ENCODE measurements around the gene SHKBP1. TPM values are rescaled to one million over a fixed set of nuclear protein-coding genes. Genes with fewer than 3 reads are reported as not detected.

The SHKBP1 gene
- total RNA-seq, 1 experiment from 2014 or later: 92.9 TPM

- Histone ChIP-seq H3K23ac (ENCODE audit: insufficient read length, low read depth, low read length) (no peak overlapping the region), H2AFZ (ENCODE audit: low read length) (no peak overlapping the region), H2BK12ac (ENCODE audit: insufficient read length, low read depth, low read length) (no peak overlapping the region), H3T11ph (ENCODE audit: low read length) (no peak overlapping the region), H3K14ac (ENCODE audit: insufficient read depth, low read length) (no peak overlapping the region), H2BK5ac (ENCODE audit: insufficient read length, low read length) (no peak overlapping the region), H3K4ac (ENCODE audit: low read depth, low read length) (no peak overlapping the region), H4K91ac (ENCODE audit: insufficient read length, low read depth, low read length) (no peak overlapping the region), H4K8ac (replicated peaks; ENCODE audit: insufficient read length, low read depth, low read length) (no peak overlapping the region), H4K20me1 (ENCODE audit: control insufficient read depth, insufficient read depth, insufficient read length) (no peaks in the 10 kb centered on the region), H4K5ac (ENCODE audit: insufficient read length, low read depth, low read length) (no peak overlapping the region), H2BK15ac (ENCODE audit: low read depth, low read length) (no peak overlapping the region), H3K56ac (ENCODE audit: insufficient read length, low read depth, low read length) (no peak overlapping the region), H3K79me2 (ENCODE audit: insufficient read depth, low read length) (no peaks in the 10 kb centered on the region), H2BK120ac (ENCODE audit: low read depth, low read length, poor library complexity, severe bottlenecking) (no peak overlapping the region), H3K4me2 (ENCODE audit: insufficient read depth, insufficient read length, low read length) (no peak overlapping the region), H3K9ac (ENCODE audit: extremely low read depth, insufficient read length, low read length) (no peak overlapping the region), H3K27ac (ENCODE audit: insufficient read length, low read depth, low read length) (no peak overlapping the region), H3K79me1 (ENCODE audit: insufficient read depth, low read depth, low read length, poor library complexity, severe bottlenecking) (no peaks in the 10 kb centered on the region), H3K9me3 (ENCODE audit: control insufficient read depth, low read depth, low read length) (no peaks in the 10 kb centered on the region), H2AK5ac (ENCODE audit: insufficient read length, low read length) (no peak overlapping the region), H3K4me1 (ENCODE audit: insufficient read depth, low read length) (peaks cover 6% of the 10 kb centered on the region; the same call in 1 of the 2 replicates), H3K27me3 (ENCODE audit: insufficient read depth, low read length) (no peaks in the 10 kb centered on the region; the same call in 1 of the 2 replicates), H2BK20ac (ENCODE audit: low read depth, low read length, poor library complexity, severe bottlenecking) (no peak overlapping the region), H3K18ac (ENCODE audit: insufficient read length, low read depth, low read length) (no peak overlapping the region), H3K23me2 (ENCODE audit: insufficient read length, low read depth, low read length, poor library complexity, severe bottlenecking) (no peaks in the 10 kb centered on the region)
- no CpG with 5 or more reads among the region's 5 CpGs for WGBS (ENCODE audit: extremely low coverage, insufficient read length, low lambda C conversion rate)
- peaks cover 3 to 12% (median 12%) of the 10 kb centered on the region in 3 experiments; a peak in 6 of 7 replicates for H3K36me3 Mint-ChIP-seq (ENCODE audit: insufficient read depth in 1 of 3, low read depth in 3 of 3)
- H3K9me3 Mint-ChIP-seq: no peaks in the 10 kb centered on the region; a peak in 1 of 5 replicates
- no peak for DNase-seq
- TF ChIP-seq CTCF (conservative IDR thresholded peaks at IDR 0.05): no peak
- H3K27ac Mint-ChIP-seq: no peak overlapping the region
- peaks cover 35 to 37% of the 10 kb centered on the region in 2 experiments for H3K4me1 Mint-ChIP-seq
- H3K4me3 Mint-ChIP-seq: no peak overlapping the region
- H3K27me3 Mint-ChIP-seq (ENCODE audit: low read depth): peaks cover 39% of the 10 kb centered on the region
These were observed 56.5 kb downstream of the SHKBP1 start for GRCh38 chr19:40633207-40633606.
